ENCODE data around the gene MORF4L1. TPM values are rescaled to one million over a fixed set of nuclear protein-coding genes. Genes with fewer than 3 reads are reported as not detected.
"Not testable (repeated sequence)": the region's sequence is repeated elsewhere in the genome, so short reads cannot be mapped to it uniquely, and the experiment has no call there.

The MORF4L1 gene
- total and polyA plus RNA-seq, 10 of the 15 experiments (the other 5 are each of a cell fraction or from before 2014, with no cell fraction given): 113 to 636 (median 229) TPM

GRCh38 chr15:78846906-78847305 is 25.8 kb upstream of the MORF4L1 start:
- H3K27me3 ChIP-seq (replicated peaks in 1 of 2; ENCODE audit: control insufficient read depth in 2 of 2, insufficient read depth in 2 of 2, low read length in 1 of 2); H2AFZ ChIP-seq (ENCODE audit: control insufficient read depth, low read depth, low read length); H4K20me1 ChIP-seq (ENCODE audit: control insufficient read depth, insufficient read depth); BruUV-seq (replicated peaks); SMC1A ChIA-PET (ENCODE audit: uncharacterized antibody, unreplicated experiment); FAIRE-seq; DNase-seq (ENCODE audit: low read depth, low spot score); intact Hi-C loops (cut with micrococcal nuclease; ENCODE audit: unreplicated experiment); H3K4me2 ChIP-seq (ENCODE audit: control insufficient read depth, insufficient read depth); H3K79me2 ChIP-seq (ENCODE audit: control insufficient read depth, insufficient read depth, low read length); POLR2A ChIA-PET; H3K36me3 ChIP-seq (ENCODE audit: control insufficient read depth in 2 of 2, insufficient read depth in 2 of 2, low read length in 1 of 2); H3K9ac ChIP-seq (ENCODE audit: control insufficient read depth, insufficient read depth, low read length); in situ Hi-C loops (cut with MboI); ATAC-seq; H3K9me3 ChIP-seq (replicated peaks; ENCODE audit: control insufficient read depth, insufficient read depth, low read length); RAD21 ChIA-PET (ENCODE audit: unreplicated experiment); H3K4me3 ChIP-seq; H3K27ac ChIP-seq (ENCODE audit: control insufficient read depth, insufficient read depth): not testable (repeated sequence)
- peaks cover 15% of the 10 kb centered on the region for H3K4me1 ChIP-seq (ENCODE audit: control insufficient read depth, insufficient read depth, low read length)
- CTCF ChIA-PET: interaction anchor here (0.9 to 1.6 kb wide), 2 partner anchors 13 to 16 kb away, joined by 3 to 4 read pairs; no protein-coding TSS in a partner anchor
- WGBS (ENCODE audit: insufficient coverage, insufficient replicate concordance, low lambda C conversion rate, missing lambda C conversion rate): 84% methylated on average over 19 of the region's 27 CpGs

- in situ Hi-C loops (cut with MboI); BruUV-seq (replicated peaks); H3K4me1 ChIP-seq (ENCODE audit: control insufficient read depth, insufficient read depth, low read length); H3K4me3 ChIP-seq; H3K79me2 ChIP-seq (ENCODE audit: control insufficient read depth, insufficient read depth, low read length); RAD21 ChIA-PET (ENCODE audit: unreplicated experiment); intact Hi-C loops (cut with micrococcal nuclease; ENCODE audit: unreplicated experiment); H3K27ac ChIP-seq (ENCODE audit: control insufficient read depth, insufficient read depth); H3K36me3 ChIP-seq (ENCODE audit: control insufficient read depth in 2 of 2, insufficient read depth in 2 of 2, low read length in 1 of 2); H3K4me2 ChIP-seq (ENCODE audit: control insufficient read depth, insufficient read depth); DNase-seq (ENCODE audit: low read depth, low spot score); H2AFZ ChIP-seq (ENCODE audit: control insufficient read depth, low read depth, low read length); H4K20me1 ChIP-seq (ENCODE audit: control insufficient read depth, insufficient read depth); POLR2A ChIA-PET; FAIRE-seq; H3K9me3 ChIP-seq (replicated peaks; ENCODE audit: control insufficient read depth, insufficient read depth, low read length); H3K9ac ChIP-seq (ENCODE audit: control insufficient read depth, insufficient read depth, low read length); ATAC-seq; H3K27me3 ChIP-seq (replicated peaks in 1 of 2; ENCODE audit: control insufficient read depth in 2 of 2, insufficient read depth in 2 of 2, low read length in 1 of 2): not testable (repeated sequence)
- WGBS (ENCODE audit: insufficient coverage, insufficient replicate concordance, low lambda C conversion rate, missing lambda C conversion rate): 87% methylated on average over 15 of the region's 15 CpGs
- ChIA-PET CTCF (interaction anchor here (0.9 to 1.8 kb wide), 2 partner anchors 13 to 16 kb away, joined by 3 to 10 read pairs; no protein-coding TSS in a partner anchor), SMC1A (ENCODE audit: uncharacterized antibody, unreplicated experiment) (interaction anchor here (0.6 kb wide), 1 partner anchor 369 kb away, joined by 3 read pairs; no protein-coding TSS in a partner anchor)
Measured at GRCh38 chr15:78847387-78847906, 25.2 kb upstream of the MORF4L1 start.

All from GM12878 (cell line).